SIG-M5 treated with dmso at 0.1 percent for 504 hours (cell line): ENCODE data around the gene GGA2.
A peak's percentile ranks its signal among the peaks of the same experiment; 100 is the strongest.
"Not testable (repeated sequence)": the region's sequence is repeated elsewhere in the genome, so short reads cannot be mapped to it uniquely, and the experiment has no call there.

Source experiments
- DNase-seq: peaks from one replicate; lab custom pipeline; 2025; ENCODE audit not compliant: unreplicated experiment; lab: John Stamatoyannopoulos, UW

Gene GGA2

DNA sequence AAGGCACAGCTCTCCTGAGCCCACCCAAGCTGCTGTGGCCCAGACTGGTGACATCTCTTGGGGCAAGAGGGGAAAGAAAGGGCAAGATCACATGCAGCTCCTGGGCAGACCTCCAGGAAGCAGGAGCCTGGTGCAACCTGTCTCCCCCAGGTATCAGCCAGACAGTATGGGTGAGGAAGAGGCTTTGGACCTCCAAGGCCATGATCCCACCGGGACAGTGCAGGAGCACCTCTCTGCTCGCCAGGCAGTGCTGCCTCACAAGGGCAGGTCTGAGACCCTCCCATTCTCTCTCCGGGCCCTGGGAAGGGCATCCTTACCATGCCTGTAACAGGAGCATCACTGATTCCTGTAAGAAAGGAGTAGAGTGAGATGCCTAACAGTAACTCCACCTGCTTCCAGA, 31.7 kb downstream of the GGA2 start:
- no peak for DNase-seq

DNA sequence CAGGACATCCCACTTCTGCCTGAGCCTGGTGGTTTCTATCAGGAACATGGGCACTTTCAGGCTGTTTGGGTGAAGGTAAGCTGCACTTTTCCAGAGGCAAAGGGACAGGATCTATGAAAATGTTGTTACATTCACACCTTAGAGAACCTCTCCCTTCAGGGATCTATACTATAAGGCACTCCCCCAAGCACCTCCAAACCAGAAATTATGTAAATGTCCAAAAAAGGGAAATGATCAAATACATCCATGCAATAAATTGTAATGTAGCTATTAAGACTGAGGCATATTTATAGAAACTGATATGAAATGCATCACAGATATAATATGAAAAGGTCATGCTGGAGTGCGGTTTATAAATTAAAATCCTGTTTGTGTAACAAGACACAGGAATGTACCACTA, 34.0 kb downstream of the GGA2 start:
- DNase-seq, result no peak

DNA sequence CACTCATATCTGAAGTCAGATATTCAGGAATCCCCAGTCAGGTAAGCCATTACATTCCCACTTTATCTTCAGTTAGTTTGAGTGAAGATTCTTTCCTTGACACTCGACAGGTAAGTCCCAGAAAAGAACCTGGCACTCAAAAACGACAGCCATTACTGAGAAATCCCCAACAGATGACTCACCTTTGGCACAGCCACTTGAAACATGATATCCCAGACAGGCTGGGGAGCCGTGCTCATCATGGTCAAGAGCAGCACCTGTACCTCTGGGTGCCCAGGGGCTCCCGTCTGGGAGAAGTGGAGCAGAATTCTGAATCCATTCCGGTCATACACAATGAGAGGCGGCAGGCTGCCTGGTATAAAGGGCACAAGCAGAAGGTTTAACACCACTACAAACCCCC, 40.5 kb downstream of the GGA2 start:
- peak; percentile 2 for DNase-seq

DNA sequence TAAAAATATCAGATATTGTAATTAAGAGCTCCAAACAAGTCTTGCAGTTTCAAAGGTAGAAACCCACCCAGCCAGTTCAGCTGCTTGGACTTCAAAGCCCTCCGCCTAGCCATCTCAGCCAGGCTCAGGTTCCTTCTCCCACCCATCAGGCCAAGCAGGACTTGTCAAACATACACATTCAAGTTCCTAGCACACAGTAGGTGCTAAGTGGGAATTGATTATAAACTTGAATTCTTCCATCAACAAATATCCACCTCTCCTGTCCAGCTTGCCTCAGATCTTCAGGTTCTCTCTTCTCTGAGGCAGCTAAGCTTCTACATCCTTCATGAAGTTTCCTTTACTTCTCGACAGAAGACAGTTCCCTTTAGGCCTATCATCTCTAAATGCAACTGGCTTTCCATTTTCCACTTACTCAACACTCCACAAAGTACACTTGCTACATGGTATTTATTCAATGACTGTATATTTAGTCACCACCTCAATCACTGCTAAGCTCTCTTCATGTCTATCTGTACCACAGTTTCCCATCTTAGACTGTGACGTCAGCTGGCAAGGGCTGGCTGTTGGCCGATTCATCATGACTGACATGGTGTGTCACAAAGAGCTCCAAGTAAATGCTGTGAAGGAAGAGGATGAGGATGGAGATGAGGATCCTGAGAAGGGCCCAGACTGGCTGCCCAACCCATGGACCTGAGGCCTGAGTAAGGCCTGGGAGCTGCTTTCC, 44.0 kb downstream of the GGA2 start:
- no peak for DNase-seq

DNA sequence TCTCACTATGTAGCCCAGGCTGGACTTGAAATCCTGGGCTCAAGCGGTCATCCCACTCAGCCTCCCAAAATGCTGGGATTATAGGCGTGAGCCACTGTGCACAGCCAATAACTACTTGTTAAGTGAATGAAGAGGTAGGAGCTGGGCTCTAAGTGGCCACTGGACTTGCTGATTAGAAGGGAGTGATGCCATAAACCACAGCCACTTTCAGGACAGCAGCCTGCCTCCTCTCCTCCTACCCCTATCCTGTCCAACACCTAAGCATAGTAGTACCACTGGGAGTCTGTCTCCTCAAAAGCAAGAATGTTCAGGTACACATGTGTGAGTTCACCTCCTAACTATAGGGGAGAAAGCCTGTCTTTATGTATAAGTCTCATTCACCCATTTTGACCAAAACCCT, 45.1 kb downstream of the GGA2 start:
- no peak for DNase-seq

DNA sequence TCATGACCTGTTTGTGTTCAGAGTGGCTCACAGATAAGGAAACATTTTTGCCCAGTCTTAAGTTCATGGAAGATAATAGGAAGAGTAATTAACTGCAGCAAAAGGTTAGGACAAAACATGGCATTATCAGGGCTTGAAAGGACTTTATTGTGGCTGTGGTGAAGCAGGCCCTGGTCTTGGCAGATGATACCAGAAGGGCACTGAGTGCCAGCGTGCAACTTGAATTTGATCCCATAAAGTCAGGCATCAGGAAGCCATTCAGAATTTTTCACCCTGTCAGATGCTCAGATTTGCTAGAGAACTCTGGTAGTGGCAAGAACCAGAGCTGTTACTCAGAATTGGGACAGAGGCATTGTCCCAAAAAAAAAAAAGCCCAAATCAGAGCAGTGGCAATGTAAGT, 46.1 kb downstream of the GGA2 start:
- DNase-seq, result no peak

DNA sequence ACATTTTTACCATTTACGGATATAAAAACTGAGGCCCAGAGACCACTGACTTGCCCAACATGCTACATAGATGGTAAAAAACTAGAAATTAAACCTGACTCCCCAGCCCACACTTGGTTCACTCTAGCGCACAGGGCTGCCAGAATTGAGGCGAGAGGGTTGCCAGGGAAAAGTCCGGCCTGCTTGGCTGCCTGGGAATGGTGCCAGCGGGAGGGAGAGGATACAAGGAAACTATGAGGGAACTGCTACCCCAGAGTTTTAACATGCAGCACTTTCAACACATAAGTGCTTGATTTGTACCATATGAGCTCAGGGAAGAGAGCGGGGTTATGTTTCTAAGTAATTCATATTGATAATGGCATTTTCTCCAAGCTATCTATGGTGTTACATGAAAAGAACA, 47.3 kb downstream of the GGA2 start:
- not testable (repeated sequence) for DNase-seq

DNA sequence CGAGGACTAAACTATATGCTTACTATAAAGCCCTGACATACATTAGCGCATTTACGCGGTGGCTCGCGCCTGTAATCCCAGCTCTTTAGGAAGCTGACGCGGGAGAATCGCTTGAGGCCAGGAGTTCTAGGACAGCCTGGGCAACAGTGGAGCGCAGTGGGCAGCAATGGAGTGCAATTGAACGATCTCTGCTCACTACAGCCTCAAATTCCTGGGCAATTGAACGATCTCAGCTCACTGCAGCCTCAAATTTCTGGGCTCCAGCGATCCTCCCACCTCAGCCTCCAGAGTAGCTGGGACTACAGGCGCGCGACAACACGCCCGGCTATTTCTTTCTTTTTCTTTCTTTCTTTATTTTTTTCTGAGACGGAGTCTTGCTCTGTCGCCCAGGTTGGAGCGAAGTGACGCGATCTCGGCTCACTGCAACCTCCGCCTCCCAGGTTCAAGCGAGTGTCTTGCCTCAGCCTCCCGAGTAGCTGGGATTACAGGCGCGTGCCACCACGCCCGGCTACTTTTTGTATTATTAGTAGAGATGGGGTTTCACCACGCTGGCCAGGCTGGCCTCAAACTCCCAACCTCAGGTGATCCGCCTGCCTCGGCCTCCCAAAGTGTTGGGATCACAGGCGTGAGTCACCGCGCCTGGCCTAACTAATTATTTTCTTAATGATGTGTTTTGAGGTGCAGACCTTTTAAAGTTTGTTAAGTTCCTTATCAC, 56.8 kb downstream of the GGA2 start:
- no peak for DNase-seq

DNA sequence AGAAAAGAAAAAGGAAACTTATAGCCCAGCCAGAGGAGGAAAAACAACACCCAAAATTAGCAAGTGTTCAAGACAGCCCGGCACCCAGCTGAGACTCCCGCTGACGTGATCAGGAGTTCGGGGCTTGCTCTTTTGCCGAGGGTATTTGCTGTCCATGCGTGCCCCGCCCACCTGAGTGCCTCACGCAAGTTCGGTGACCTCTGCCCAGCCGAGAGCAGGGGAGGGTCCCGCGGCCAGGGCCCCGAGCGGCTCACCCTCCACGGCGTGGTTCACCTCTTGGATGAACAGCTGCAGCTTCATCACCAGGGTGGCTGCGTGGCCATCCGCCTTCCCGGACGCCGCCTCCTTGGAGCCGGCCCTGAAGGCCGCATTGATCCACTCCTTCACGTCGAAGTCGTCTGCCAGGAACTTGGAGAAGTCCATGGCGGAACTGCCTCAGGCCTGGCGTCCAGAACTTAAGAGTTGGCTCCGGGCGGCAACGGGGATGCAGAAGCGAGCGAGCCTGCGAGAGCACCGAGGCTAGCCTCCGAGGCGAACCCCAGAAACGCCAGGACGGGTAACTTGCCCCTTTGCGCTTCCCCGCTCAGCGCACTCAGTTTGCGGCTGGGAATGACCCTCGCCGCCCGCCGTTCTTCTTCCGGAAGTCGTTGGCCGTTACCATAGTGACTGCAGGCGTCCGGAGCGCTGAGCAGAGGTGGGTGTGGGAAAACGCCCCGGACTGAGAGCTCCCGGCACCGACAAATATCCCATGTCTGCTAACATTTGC, 57.5 kb downstream of the GGA2 start, which contains the start of gene COG7:
TSS of gene COG7 (minus strand) at position 618 of the 766 bp plus-strand sequence. CDS start at position 423, 195 bp downstream.
- peak; percentile 82 for DNase-seq

DNA sequence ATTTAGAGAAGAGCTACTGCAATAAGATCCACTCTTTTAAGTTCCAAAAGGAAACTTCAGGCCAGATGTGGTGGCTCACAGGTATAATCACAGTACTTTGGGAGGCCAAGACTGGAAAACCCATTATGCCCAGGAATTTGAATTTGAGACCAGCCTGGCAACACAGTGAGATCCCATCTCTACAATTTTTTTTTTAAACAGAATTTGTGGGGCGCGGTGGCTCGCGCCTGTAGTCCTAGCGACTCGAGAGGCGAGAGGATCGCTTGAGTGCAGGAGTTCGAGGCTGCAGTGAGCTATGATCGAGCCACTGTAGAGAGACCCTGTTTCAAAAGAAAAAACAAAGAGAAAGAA, 58.1 kb downstream of the GGA2 start:
- DNase-seq, result no peak

DNA sequence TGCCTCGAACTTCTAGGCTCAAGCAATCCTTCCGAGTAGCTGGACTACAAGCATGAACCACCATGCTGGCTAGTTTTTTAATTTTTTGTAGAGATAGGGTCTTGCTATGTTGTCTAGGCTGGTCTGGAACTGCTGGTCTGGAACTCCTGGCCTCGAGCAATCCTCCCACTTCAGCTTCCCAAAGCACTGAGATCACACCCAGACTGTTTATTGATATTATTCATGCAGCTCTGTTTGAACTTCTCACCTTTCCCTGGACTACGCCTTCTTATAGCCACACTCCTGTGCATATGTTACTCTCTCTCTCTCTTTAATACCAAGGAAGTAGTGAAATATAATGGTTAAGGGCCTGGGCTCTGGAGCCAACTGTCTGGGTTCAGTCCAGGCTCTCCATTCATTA, 61.9 kb downstream of the GGA2 start:
- no peak for DNase-seq

DNA sequence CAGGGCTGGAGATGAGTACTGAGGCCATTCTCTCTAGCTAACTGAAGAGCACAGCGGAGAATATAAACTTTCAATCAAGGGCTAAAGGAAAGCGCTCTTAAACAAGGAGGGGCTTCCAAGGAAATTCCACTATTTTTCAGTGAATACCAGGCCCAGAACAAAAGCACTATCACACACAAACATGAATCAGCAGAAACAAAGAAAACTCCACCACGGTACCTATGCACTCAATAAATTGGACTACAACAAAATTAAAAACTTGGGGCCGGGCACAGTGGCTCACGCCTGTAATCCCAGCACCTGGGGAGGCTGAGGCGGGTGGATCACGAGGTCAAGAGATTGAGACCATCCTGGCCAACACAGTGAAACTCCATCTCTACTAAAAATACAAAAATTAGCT, 72.8 kb downstream of the GGA2 start:
- not testable (repeated sequence) for DNase-seq

DNA sequence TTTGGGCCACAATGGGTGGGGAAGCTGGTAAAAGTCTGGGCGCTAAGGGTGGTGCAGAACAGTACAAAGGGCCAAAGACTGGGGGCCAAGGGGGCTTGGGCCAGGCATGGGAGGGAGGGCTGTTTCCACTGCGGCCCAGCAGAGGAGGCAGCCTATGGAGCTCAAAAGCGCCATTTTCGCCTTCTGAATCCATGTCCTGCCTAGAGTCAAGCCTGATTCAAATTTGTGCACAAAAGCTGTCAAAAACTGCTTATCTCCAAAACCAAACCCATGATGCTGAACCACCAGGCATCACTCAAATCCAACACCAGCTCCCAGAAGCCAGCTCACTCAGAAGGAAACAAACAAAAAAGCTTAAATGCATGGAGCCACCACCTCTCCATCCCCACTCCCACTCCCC, 73.3 kb downstream of the GGA2 start:
- no peak for DNase-seq

DNA sequence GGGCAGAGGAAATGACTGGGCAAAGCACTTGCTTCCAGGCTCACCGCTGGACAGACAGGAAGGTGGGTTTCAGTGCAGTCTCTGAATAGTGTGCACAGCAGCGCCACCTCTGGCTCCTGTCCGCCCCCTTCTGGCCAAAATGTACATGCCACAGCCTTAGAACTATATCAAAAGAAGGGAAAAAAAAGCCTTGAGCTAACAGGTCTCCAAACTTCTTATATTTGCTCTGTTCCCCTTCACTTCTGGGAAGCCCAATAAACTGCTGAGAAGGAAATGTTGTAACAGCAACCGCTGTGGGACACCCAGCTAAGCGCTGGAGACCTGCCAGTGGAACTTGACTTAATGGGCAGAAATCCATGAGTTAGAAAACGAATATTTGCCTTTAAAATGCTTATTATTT, 74.8 kb downstream of the GGA2 start:
- DNase-seq, result peak; percentile 90

DNA sequence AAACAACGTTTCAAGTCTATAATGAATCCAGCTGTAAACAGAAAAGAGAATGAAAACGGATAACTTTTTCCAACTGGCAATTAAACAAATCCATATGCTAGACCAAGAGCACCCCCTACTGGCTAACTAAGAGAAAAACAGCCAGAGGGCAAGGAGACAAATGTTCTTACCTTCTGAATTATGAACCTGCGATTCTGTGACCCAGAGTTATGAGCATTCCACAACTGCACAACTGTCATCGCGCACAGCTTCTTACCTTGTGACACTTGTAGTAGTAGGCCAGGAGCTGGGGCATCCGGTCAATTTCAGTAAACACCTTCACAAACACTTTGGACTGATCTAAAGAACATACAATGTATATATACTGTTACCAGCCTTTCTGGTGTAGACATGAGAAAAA, 75.9 kb downstream of the GGA2 start:
- DNase-seq, result peak; percentile 66

DNA sequence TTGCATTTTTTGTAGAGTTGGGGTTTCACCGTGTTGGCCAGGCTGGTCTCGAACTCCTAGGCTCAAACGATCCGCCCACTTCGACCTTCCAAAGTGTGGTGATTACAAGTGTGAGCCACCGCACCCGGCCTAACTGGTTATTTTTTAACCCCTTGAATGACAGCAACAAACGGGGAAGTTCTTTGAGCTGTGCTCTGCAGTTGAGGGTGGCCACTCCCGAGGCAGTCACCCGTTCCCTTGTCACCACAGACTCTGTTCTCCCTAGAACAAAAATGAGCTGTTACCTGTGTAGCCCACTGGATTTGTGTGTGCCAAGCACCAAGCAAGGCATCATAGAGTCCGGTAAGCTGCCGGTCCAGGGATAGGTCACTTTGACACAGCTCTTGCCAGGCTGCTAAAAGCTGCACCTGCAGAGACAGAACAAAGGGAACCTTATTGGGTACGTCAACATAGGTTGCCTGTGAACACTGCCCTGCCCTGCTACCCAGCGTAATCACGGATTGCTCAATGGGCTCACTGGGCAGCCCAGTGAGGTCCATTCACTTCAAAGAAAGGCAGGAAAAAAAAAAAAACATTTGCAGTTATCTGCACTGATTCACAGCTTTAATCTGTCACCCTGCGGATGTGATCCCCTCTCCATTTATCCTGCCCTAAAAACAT, 76.9 kb downstream of the GGA2 start:
- DNase-seq, result no peak

DNA sequence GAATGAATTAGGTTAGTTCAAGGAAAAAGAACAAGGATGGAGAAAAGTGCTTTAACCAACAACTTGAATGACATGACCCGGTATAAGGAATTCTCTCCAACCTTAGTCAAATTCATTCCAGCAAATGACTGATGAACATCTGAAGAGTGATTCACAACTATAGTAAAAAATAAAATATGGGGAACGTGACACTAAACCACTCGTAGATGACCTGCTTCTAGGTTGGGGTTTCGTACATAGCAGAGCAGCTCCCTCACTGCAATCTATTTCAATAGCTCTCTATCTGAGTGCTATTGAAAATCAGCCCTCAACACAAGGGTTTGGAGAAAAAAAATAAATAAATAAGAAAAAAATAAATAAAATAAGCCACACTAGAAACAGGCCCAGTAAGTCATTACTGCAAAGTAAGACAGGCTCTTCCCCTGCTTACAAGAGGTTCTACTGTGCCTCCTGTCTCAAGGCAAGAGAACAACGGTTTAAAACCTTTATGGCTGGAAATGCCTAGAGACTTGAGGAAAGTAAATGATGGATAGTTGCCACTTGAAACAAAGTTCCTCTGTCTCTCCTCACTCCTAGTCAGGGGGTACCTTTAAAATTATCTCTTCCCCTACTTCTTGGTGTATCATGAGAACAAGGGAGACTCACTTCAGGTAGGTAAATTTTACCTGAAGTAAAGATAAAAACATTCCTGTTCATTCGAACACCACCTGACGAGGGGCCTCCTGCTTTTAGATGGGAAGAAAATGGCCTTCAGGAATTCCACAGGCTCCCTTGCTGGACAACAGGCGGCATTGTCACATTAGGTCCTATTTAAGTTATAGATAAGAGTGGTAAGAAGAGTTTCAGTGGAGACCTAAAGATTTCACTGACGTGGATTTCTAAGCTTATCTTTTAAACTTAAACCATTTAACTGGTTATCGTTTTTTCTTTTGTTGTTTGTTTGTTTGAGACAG, 77.8 kb downstream of the GGA2 start:
- no peak for DNase-seq

DNA sequence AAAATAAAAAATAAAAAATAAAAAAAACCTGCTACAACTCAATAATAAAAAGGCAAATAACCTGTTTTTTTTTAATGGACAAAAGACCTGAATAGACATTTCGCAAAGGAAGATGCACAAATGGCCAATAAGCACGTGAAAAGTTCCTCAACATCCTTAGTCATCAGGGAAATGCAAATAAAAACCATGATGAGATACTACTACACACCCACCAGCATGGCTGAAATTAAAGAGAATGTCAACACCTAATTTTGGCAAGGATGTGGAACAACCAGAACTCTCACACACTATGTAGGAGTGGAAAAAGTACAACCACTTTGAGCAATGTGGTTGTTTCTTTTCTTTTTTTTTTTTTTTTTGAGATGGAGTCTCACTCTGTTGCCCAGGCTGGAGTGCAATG, 81.9 kb downstream of the GGA2 start:
- DNase-seq, result no peak

DNA sequence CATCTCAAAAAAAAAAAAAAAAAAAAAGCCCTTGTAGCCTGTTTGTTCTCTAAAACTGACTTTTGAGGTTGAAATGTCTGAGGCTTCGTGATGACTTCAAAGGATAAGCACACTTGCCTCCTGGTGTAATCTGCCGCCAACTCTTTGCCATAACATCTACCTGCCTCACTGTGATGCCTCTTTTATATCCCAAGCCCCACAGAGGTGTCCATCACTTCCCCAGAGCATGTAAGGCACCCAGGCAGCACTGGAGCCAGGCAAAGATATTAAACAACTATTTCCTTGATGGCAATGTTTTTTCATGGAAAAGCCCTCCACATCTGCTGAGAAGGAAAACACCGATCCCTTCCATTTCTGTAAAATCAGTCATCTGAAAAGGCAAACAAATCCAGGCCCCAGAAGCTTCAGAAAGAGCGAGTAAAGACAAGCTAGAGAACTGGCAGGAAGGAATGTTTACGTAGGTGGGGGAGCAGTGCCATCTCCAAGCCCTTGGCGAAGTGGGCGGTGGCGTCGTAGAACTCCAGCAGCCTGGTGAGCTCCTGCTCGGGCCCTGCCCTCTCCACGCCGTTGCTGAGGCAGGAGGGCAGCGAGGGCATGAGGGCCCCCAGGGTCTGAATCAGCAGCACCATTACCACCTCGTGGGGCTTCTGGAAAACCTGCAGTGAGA, 85.9 kb downstream of the GGA2 start:
- no peak for DNase-seq

DNA sequence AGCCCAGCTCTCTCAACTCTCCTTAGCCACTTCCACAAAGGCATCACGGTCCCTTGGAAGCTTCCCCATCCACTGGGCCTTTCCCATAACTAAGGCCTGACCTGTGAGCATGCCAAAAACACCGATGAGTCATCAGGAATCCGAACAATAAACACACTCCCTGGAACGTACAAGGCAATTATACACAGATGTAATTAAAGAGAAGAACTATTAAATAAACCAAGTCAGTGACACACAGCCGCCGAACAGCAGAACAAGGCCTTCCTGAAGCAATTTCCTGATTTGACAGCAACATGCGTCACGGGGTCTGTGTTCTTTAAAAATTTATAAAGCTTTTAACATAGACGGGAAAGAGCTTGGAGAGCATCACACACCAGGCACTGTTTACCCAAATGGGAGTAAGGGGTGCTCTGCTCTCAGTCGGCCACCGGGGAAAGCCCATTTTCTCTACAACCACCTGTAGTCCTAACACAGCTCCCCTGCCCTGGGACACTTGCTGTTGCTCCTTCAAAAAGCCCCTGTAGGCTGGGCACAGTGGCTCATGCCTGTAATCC, 86.7 kb downstream of the GGA2 start:
- DNase-seq, result no peak
